Esophagus squamous epithelium (tissue), 4 donors: ENCODE data around the gene GRAP.
"Not testable (repeated sequence)": the region's sequence is repeated elsewhere in the genome, so short reads cannot be mapped to it uniquely, and the experiment has no call there.

Experiments used
- POLR2A ChIP-seq, 4 donors: fragments of 450-650 bp; IDR thresholded peaks; one replicate each; pipeline ENCODE4 v1.6.1; 2017; ENCODE audit warnings: antibody characterized with exemption in 4 of 4, mild to moderate bottlenecking in 4 of 4, moderate library complexity in 3 of 4
- TF ChIP-seq, protein P1 (sequence below), 6 experiments: fragments of 450-650 bp in 4 of 6; fragments of 200-600 bp in 2 of 6; sonication (generic) in 2 of 6; IDR thresholded peaks; one replicate each; pipeline ENCODE4 v1.5.1; 2016 to 2019; ENCODE audit warnings: antibody characterized with exemption in 6 of 6, mild to moderate bottlenecking in 4 of 6, moderate library complexity in 4 of 6

DNA sequence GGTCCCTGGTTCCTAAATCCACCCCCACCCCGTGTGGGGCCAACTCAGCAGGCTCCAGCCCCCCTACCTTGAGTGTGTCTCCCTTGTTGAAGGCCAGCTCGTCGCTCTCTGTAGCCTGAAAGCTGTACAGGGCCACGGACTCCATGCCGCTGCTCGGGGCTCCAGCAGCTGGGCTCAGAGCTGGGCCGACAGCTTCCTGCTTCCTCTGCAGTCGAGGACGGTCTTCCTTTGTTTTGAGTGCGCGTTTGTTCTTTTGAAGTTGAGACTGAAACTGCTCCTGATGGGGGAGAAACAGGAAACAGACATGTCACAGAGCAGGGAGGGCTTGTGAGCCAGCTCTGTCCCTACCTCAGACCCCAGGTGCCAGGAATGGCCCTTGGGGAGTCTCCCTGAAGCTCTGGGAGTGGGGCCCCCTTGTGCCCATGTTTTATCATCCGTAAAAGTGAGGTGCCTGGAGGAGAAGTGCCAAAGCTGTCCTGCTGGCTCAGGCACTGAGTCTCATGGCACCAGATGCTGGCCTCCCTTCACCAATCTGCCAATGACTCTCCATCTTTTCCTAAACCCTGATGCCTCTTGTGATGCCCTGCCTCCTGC is at the start of gene GRAP:
- TF ChIP-seq, protein P1, sequence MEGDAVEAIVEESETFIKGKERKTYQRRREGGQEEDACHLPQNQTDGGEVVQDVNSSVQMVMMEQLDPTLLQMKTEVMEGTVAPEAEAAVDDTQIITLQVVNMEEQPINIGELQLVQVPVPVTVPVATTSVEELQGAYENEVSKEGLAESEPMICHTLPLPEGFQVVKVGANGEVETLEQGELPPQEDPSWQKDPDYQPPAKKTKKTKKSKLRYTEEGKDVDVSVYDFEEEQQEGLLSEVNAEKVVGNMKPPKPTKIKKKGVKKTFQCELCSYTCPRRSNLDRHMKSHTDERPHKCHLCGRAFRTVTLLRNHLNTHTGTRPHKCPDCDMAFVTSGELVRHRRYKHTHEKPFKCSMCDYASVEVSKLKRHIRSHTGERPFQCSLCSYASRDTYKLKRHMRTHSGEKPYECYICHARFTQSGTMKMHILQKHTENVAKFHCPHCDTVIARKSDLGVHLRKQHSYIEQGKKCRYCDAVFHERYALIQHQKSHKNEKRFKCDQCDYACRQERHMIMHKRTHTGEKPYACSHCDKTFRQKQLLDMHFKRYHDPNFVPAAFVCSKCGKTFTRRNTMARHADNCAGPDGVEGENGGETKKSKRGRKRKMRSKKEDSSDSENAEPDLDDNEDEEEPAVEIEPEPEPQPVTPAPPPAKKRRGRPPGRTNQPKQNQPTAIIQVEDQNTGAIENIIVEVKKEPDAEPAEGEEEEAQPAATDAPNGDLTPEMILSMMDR (IDR thresholded peaks at IDR 0.05) = not testable (repeated sequence)
- not testable (repeated sequence) for TF ChIP-seq POLR2A (IDR thresholded peaks at IDR 0.05)
